IMR-90 (cell line): ENCODE data around the gene TXNDC9. TPM values are rescaled to one million over a fixed set of nuclear protein-coding genes. Genes with fewer than 3 reads are reported as not detected.

ENCODE experiments used
- ATAC-seq: fragments of 200-7000 bp; cut with Tn5 transposase; 2 replicates; pipeline ENCODE4 v1.9.1; 2020; ENCODE audit warnings: low read depth, mild to moderate bottlenecking, moderate library complexity
- BruUV-seq: library from RNA; stranded (reverse); fragments of 400-500 nt; replicated peaks from 2 replicates; lab custom pipeline; 2021; lab: Mats Ljungman, UMichigan
- CTCF ChIA-PET: fragments of 300-600 bp; formaldehyde crosslinking; extraction: SDS; loops from one replicate; lab custom pipeline; 2021; ENCODE audit warnings: antibody characterized with exemption; lab: Yijun Ruan, JAX
- POLR2A ChIA-PET: fragments of 300-600 bp; sonication (Branson Sonifier 250); formaldehyde crosslinking; loops from one replicate; lab custom pipeline; 2022; ENCODE audit warnings: antibody characterized with exemption; ENCODE audit not compliant: unreplicated experiment; lab: Charles Lee
- DNase-seq: peaks from one replicate; pipeline ENCODE4 v3.0.0; 2013
- H2AFZ ChIP-seq: replicated peaks from 2 replicates; pipeline ENCODE3; 2013; ENCODE audit warnings: low read length, mild to moderate bottlenecking; ENCODE audit not compliant: poor library complexity
- H2AK5ac ChIP-seq: 2 replicates; pipeline ENCODE4 v1.6.1; 2013; ENCODE audit warnings: low read depth, low read length, inconsistent platforms
- H2AK9ac ChIP-seq: replicated peaks from 2 replicates; pipeline ENCODE3; 2013; ENCODE audit warnings: mild to moderate bottlenecking, low read depth, low read length, moderate library complexity; ENCODE audit not compliant: poor library complexity
- H2BK120ac ChIP-seq: 2 replicates; pipeline ENCODE4 v1.6.1; 2013; ENCODE audit warnings: low read depth, low read length, inconsistent platforms
- H2BK15ac ChIP-seq: 3 replicates; pipeline ENCODE4 v1.6.1; 2013; ENCODE audit warnings: low read depth, low read length, inconsistent platforms
- H2BK20ac ChIP-seq: 2 replicates; pipeline ENCODE4 v1.6.1; 2013; ENCODE audit warnings: low read depth, mild to moderate bottlenecking, inconsistent platforms, low read length, moderate library complexity
- H2BK5ac ChIP-seq: 2 replicates; pipeline ENCODE4 v1.6.1; 2013; ENCODE audit warnings: mild to moderate bottlenecking, low read depth, low read length, inconsistent platforms; ENCODE audit not compliant: poor library complexity, severe bottlenecking
- H3K14ac ChIP-seq: replicated peaks from 2 replicates; pipeline ENCODE4 v1.6.1; 2013; ENCODE audit warnings: low read depth, low read length, inconsistent platforms
- H3K18ac ChIP-seq: 2 replicates; pipeline ENCODE4 v1.6.1; 2013; ENCODE audit warnings: low read depth, low read length, control low read depth
- H3K23ac ChIP-seq: 2 replicates; pipeline ENCODE4 v1.6.1; 2013; ENCODE audit warnings: low read depth, low read length, inconsistent platforms
- H3K27ac ChIP-seq: 2 replicates; pipeline ENCODE4 v1.5.1; 2013; ENCODE audit warnings: mild to moderate bottlenecking, control low read depth, low read length; ENCODE audit not compliant: insufficient read depth
- H3K27me3 ChIP-seq: 2 replicates; pipeline ENCODE4 v1.6.1; 2013; ENCODE audit warnings: low read length; ENCODE audit not compliant: control insufficient read depth, insufficient read depth
- H3K36me3 ChIP-seq: 2 replicates; pipeline ENCODE4 v1.6.1; 2013; ENCODE audit warnings: low read length, mixed read lengths; ENCODE audit not compliant: control insufficient read depth, insufficient read depth
- H3K4ac ChIP-seq: 2 replicates; pipeline ENCODE4 v1.6.1; 2013; ENCODE audit warnings: low read depth, low read length, inconsistent platforms
- H3K4me1 ChIP-seq: 2 replicates; pipeline ENCODE4 v1.6.1; 2013; ENCODE audit warnings: low read length, mixed read lengths; ENCODE audit not compliant: control insufficient read depth, insufficient read depth
- H3K4me2 ChIP-seq: 2 replicates; pipeline ENCODE4 v1.6.1; 2013; ENCODE audit warnings: low read depth, mild to moderate bottlenecking, control low read depth, low read length, moderate library complexity
- H3K4me3 ChIP-seq: 2 replicates; pipeline ENCODE4 v1.5.1; 2013; ENCODE audit warnings: low read depth, mild to moderate bottlenecking, control low read depth, low read length, moderate library complexity; ENCODE audit not compliant: insufficient read depth
- H3K56ac ChIP-seq: 2 replicates; pipeline ENCODE4 v1.6.1; 2013; ENCODE audit warnings: low read length, inconsistent platforms; ENCODE audit not compliant: insufficient read depth; ENCODE audit errors: extremely low read depth
- H3K79me1 ChIP-seq, 2 experiments: 2 replicates each; pipeline ENCODE4 v1.6.1; 2013; ENCODE audit warnings: low read length in 2 of 2, inconsistent platforms in 1 of 2, low read depth in 1 of 2
- H3K9ac ChIP-seq: 2 replicates; pipeline ENCODE4 v1.6.1; 2013; ENCODE audit warnings: low read depth, low read length, control low read depth
- H3K9me1 ChIP-seq: 2 replicates; pipeline ENCODE4 v1.6.1; 2013; ENCODE audit warnings: low read length, inconsistent platforms; ENCODE audit not compliant: insufficient read depth
- H3K9me3 ChIP-seq: 2 replicates; pipeline ENCODE4 v1.6.1; 2013; ENCODE audit warnings: low read length; ENCODE audit not compliant: control insufficient read depth, insufficient read depth
- H4K20me1 ChIP-seq: 2 replicates; pipeline ENCODE4 v1.6.1; 2013; ENCODE audit warnings: low read length, inconsistent platforms; ENCODE audit not compliant: insufficient read depth
- H4K5ac ChIP-seq: 2 replicates; pipeline ENCODE4 v1.6.1; 2013; ENCODE audit warnings: mild to moderate bottlenecking, low read depth, low read length, control low read depth
- H4K8ac ChIP-seq, 2 experiments: 2 replicates each; pipeline ENCODE4 v1.6.1; 2013; ENCODE audit warnings: low read depth in 2 of 2, low read length in 2 of 2, control low read depth in 1 of 2, inconsistent platforms in 1 of 2
- H4K91ac ChIP-seq: 2 replicates; pipeline ENCODE4 v1.6.1; 2013; ENCODE audit warnings: low read depth, low read length, inconsistent platforms; ENCODE audit not compliant: insufficient read depth
- CEBPB ChIP-seq: IDR thresholded peaks from 2 replicates; pipeline ENCODE4 v1.6.1; 2012; ENCODE audit warnings: low read depth, low read length, improper control_type of control experiment
- CHD1 ChIP-seq: IDR thresholded peaks from 2 replicates; pipeline ENCODE4 v1.6.1; 2012; ENCODE audit warnings: low read depth, low read length, improper control_type of control experiment
- FOS ChIP-seq: fragments of 150-350 bp; IDR thresholded peaks from 2 replicates; pipeline ENCODE4 v1.6.1; 2016; ENCODE audit warnings: low read depth, low read length
- MAFK ChIP-seq: IDR thresholded peaks from 2 replicates; pipeline ENCODE4 v1.6.1; 2012; ENCODE audit warnings: low read depth, low read length, improper control_type of control experiment
- MAZ ChIP-seq: IDR thresholded peaks from 2 replicates; pipeline ENCODE4 v1.6.1; 2012; ENCODE audit warnings: low read depth, mild to moderate bottlenecking, low read length, improper control_type of control experiment, moderate library complexity, borderline replicate concordance
- POLR2A ChIP-seq: IDR thresholded peaks from 2 replicates; pipeline ENCODE4 v1.6.1; 2012; ENCODE audit warnings: mild to moderate bottlenecking, low read depth, low read length
- RAD21 ChIP-seq: IDR thresholded peaks from 2 replicates; pipeline ENCODE4 v1.6.1; 2012; ENCODE audit warnings: low read length, improper control_type of control experiment
- RCOR1 ChIP-seq: IDR thresholded peaks from 2 replicates; pipeline ENCODE4 v1.6.1; 2012; ENCODE audit warnings: mild to moderate bottlenecking, low read length, improper control_type of control experiment; ENCODE audit not compliant: insufficient replicate concordance
- WGBS, 2 experiments: methylation state at CpG; one replicate each; pipeline versions ENCODE4 v1.1.5 to v1.1.7; 2013; ENCODE audit warnings: missing lambda C conversion rate in 2 of 2; ENCODE audit not compliant: insufficient read length in 1 of 2; ENCODE audit errors: extremely low coverage in 2 of 2; 5-methylcytosine and 5-hydroxymethylcytosine counted together
- dilution Hi-C: fragments of 300-500 bp; cut with HindIII; formaldehyde crosslinking; loops from one replicate; pipeline ENCODE4 v1.14.3; 2018; ENCODE audit warnings: low sequenced_read_pairs; ENCODE audit not compliant: unreplicated experiment
- in situ Hi-C: fragments of 300-500 bp; cut with MboI; formaldehyde crosslinking; loops from 3 replicates; pipeline ENCODE4 v1.14.3; 2019; ENCODE audit warnings: low sequenced_read_pairs, inconsistent platforms, mixed read lengths
- intact Hi-C: fragments of 100-400 bp; cut with micrococcal nuclease; formaldehyde crosslinking; loops from 2 replicates; pipeline ENCODE4 v1.10.0; 2022
- polyA plus RNA-seq, 3 experiments: library from polyadenylated mRNA; depleted of rRNA; stranded (reverse); fragments of >200 nt; gene quantifications; 2 replicates each; pipeline ENCODE4 v1.2.3, GENCODE V29; 2012; ENCODE audit warnings: low replicate concordance in 1 of 3
- total RNA-seq: library from RNA; depleted of rRNA; stranded (reverse); fragments of >200 nt; gene quantifications from 2 replicates; pipeline ENCODE4 v1.2.3, GENCODE V29; 2012
- TF ChIP-seq, protein P1 (sequence below): fragments of 150-350 bp; IDR thresholded peaks from 2 replicates; pipeline ENCODE4 v1.6.1; 2016; ENCODE audit warnings: low read depth, mild to moderate bottlenecking, low read length, moderate library complexity, borderline replicate concordance
- TF ChIP-seq, protein P2 (sequence below): conservative IDR thresholded peaks from 2 replicates; pipeline ENCODE4 v1.5.1; 2012; ENCODE audit warnings: mild to moderate bottlenecking, low read depth, low read length, improper control_type of control experiment

The TXNDC9 gene
- total and polyA plus RNA-seq, 2 of the 4 experiments (the other 2 are of a cell fraction) = 33.9 to 55.4 TPM

- no peak overlapping the region for H4K91ac ChIP-seq
- H2AK5ac ChIP-seq = no peak overlapping the region
- H3K14ac ChIP-seq = no peak overlapping the region
- no peak overlapping the region for H3K56ac ChIP-seq
- H3K4ac ChIP-seq = no peak overlapping the region
- H3K4me3 ChIP-seq = no peak overlapping the region
- BruUV-seq = no TSS peak
- no peak overlapping the region for H2AFZ ChIP-seq
- H3K27me3 ChIP-seq = no peaks in the 10 kb centered on the region
- H4K8ac ChIP-seq = no peak overlapping the region
- no CpG with 5 or more reads among the region's 3 CpGs for WGBS, 2 experiments
- ATAC-seq (no peak), DNase-seq (no peak)
- no peak overlapping the region for H2BK20ac ChIP-seq
- ChIA-PET CTCF (interaction anchor here (2.3 kb wide), 1 partner anchor 15 kb away, joined by 8 read pairs; no protein-coding TSS in a partner anchor), POLR2A (no interaction called here)
- H3K4me1 ChIP-seq = no peaks in the 10 kb centered on the region
- TF ChIP-seq, protein P1, sequence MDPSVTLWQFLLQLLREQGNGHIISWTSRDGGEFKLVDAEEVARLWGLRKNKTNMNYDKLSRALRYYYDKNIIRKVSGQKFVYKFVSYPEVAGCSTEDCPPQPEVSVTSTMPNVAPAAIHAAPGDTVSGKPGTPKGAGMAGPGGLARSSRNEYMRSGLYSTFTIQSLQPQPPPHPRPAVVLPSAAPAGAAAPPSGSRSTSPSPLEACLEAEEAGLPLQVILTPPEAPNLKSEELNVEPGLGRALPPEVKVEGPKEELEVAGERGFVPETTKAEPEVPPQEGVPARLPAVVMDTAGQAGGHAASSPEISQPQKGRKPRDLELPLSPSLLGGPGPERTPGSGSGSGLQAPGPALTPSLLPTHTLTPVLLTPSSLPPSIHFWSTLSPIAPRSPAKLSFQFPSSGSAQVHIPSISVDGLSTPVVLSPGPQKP = no peak
- no peak for TF ChIP-seq RAD21
- no peak for TF ChIP-seq RCOR1
- no peak for TF ChIP-seq CHD1
- TF ChIP-seq MAFK = no peak
- no peak for TF ChIP-seq FOS
- TF ChIP-seq, protein P2, sequence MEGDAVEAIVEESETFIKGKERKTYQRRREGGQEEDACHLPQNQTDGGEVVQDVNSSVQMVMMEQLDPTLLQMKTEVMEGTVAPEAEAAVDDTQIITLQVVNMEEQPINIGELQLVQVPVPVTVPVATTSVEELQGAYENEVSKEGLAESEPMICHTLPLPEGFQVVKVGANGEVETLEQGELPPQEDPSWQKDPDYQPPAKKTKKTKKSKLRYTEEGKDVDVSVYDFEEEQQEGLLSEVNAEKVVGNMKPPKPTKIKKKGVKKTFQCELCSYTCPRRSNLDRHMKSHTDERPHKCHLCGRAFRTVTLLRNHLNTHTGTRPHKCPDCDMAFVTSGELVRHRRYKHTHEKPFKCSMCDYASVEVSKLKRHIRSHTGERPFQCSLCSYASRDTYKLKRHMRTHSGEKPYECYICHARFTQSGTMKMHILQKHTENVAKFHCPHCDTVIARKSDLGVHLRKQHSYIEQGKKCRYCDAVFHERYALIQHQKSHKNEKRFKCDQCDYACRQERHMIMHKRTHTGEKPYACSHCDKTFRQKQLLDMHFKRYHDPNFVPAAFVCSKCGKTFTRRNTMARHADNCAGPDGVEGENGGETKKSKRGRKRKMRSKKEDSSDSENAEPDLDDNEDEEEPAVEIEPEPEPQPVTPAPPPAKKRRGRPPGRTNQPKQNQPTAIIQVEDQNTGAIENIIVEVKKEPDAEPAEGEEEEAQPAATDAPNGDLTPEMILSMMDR = no peak
- no peak for TF ChIP-seq CEBPB
- no peak for TF ChIP-seq MAZ
- no peak for TF ChIP-seq POLR2A
- no peaks in the 10 kb centered on the region for H4K20me1 ChIP-seq
- H3K23ac ChIP-seq = no peak overlapping the region
- peaks cover 31% of the 10 kb centered on the region for H3K36me3 ChIP-seq
- H3K79me1 ChIP-seq = 0 out of 4 replicates have a peak, but pooled peaks cover 0 to under 1% of the 10 kb centered on the region in 2 experiments
- in situ Hi-C loops (no loop called here), dilution Hi-C loops (no loop called here), intact Hi-C loops (no loop called here)
- H3K9me1 ChIP-seq = no peaks in the 10 kb centered on the region
- no peak overlapping the region for H3K9ac ChIP-seq
- H2AK9ac ChIP-seq = no peak overlapping the region
- H3K27ac ChIP-seq = no peak overlapping the region
- no peaks in the 10 kb centered on the region for H3K9me3 ChIP-seq
- no peak overlapping the region for H3K18ac ChIP-seq
- H2BK15ac ChIP-seq = no peak overlapping the region
- H2BK120ac ChIP-seq = no peak overlapping the region
- H2BK5ac ChIP-seq = no peak overlapping the region
- no peak overlapping the region for H3K4me2 ChIP-seq
- no peak overlapping the region for H4K5ac ChIP-seq
Measured at GRCh38 chr2:99380376-99381010, 44.4 kb upstream of the TXNDC9 start.
